Hepatocyte (in vitro differentiated cells): ENCODE results near the gene ZDHHC1. TPM values are rescaled to one million over a fixed set of nuclear protein-coding genes. Genes with fewer than 3 reads are reported as not detected.

Experiments
- DNase-seq: peaks from one replicate; pipeline ENCODE4 v3.0.0-alpha.2; 2016; ENCODE audit warnings: low spot score
- H2AFZ ChIP-seq: fragments of 200-600 bp; sonication (generic); 2 replicates; pipeline ENCODE4 v1.6.0; 2016; ENCODE audit warnings: antibody characterized with exemption, mild to moderate bottlenecking
- H3K27ac ChIP-seq: fragments of 200-600 bp; sonication (generic); 2 replicates; pipeline ENCODE4 v1.5.1; 2016; ENCODE audit warnings: mild to moderate bottlenecking
- H3K27me3 ChIP-seq: fragments of 200-600 bp; sonication (generic); 2 replicates; pipeline ENCODE4 v1.6.1; 2016
- H3K36me3 ChIP-seq: fragments of 200-600 bp; sonication (generic); replicated peaks from 2 replicates; pipeline ENCODE4 v1.5.1; 2016; ENCODE audit warnings: low read depth; ENCODE audit not compliant: insufficient read depth
- H3K4me1 ChIP-seq: fragments of 200-600 bp; sonication (generic); 2 replicates; pipeline ENCODE4 v1.5.1; 2016; ENCODE audit warnings: mild to moderate bottlenecking, moderate library complexity; ENCODE audit not compliant: insufficient read depth
- H3K4me2 ChIP-seq: fragments of 200-600 bp; sonication (generic); 2 replicates; pipeline ENCODE4 v1.6.0; 2016
- H3K4me3 ChIP-seq: fragments of 200-600 bp; sonication (generic); 2 replicates; pipeline ENCODE4 v1.5.1; 2016; ENCODE audit warnings: mild to moderate bottlenecking
- H3K79me2 ChIP-seq: fragments of 200-600 bp; sonication (generic); 2 replicates; pipeline ENCODE4 v1.6.0; 2017; ENCODE audit warnings: mild to moderate bottlenecking
- H3K9me2 ChIP-seq: fragments of 200-600 bp; sonication (generic); replicated peaks from 2 replicates; pipeline ENCODE4 v1.6.0; 2017; ENCODE audit warnings: mild to moderate bottlenecking; ENCODE audit not compliant: insufficient read depth
- H3K9me3 ChIP-seq: fragments of 200-600 bp; sonication (generic); 2 replicates; pipeline ENCODE4 v1.5.1; 2016; ENCODE audit warnings: low read depth, mild to moderate bottlenecking
- H4K20me1 ChIP-seq: fragments of 200-600 bp; sonication (generic); 2 replicates; pipeline ENCODE4 v1.6.0; 2016; ENCODE audit warnings: mild to moderate bottlenecking; ENCODE audit not compliant: insufficient read depth, poor library complexity, severe bottlenecking
- EZH2 ChIP-seq: fragments of 200-600 bp; sonication (generic); IDR thresholded peaks from 2 replicates; pipeline ENCODE4 v1.6.1; 2016; ENCODE audit warnings: antibody characterized with exemption, mild to moderate bottlenecking, borderline replicate concordance
- EZH2phosphoT487 ChIP-seq: fragments of 200-600 bp; sonication (generic); IDR thresholded peaks from one replicate; pipeline ENCODE4 v1.6.1; 2018; ENCODE audit warnings: antibody characterized with exemption, mild to moderate bottlenecking, low read depth, moderate library complexity; ENCODE audit not compliant: unreplicated experiment, severe bottlenecking
- WGBS: methylation state at CpG from one replicate; pipeline ENCODE4 v1.1.6; 2016; ENCODE audit warnings: low lambda C conversion rate; ENCODE audit errors: missing lambda C conversion rate; 5-methylcytosine and 5-hydroxymethylcytosine counted together
- polyA plus RNA-seq: library from polyadenylated mRNA; unstranded; fragments of >200 nt; fragmentation: Nextera tagmentation; extraction: Ambion mirVana; gene quantifications from 2 replicates; pipeline ENCODE4 v1.2.1, GENCODE V29; 2016
- total RNA-seq: library from RNA; depleted of rRNA; stranded (reverse); fragments of >200 nt; gene quantifications from 2 replicates; pipeline ENCODE4 v1.2.3, GENCODE V29; 2014
- TF ChIP-seq, protein P1 (sequence below): fragments of 200-600 bp; sonication (generic); IDR thresholded peaks from 2 replicates; pipeline ENCODE4 v1.5.1; 2016; ENCODE audit warnings: antibody characterized with exemption, mild to moderate bottlenecking; ENCODE audit not compliant: poor library complexity

The ZDHHC1 gene
- total and polyA plus RNA-seq, 2 experiments from 2014 or later: 5.9 to 10.6 TPM

DNA sequence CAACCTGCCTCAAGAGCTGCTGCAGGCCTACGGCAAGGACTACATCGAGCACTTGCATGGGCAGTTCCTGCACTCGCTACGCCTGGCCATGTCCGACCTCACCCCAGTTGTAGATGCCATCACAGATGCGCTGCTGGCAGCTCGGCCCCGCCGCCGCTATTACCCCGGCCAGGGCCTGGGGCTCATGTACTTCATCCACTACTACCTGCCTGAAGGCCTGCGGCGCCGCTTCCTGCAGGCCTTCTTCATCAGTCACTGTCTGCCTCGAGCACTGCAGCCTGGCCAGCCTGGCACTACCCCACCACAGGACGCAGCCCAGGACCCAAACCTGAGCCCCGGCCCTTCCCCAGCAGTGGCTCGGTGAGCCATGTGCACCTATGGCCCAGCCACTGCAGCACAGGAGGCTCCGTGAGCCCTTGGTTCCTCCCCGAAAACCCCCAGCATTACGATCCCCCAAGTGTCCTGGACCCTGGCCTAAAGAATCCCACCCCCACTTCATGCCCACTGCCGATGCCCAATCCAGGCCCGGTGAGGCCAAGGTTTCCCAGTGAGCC lies 20.4 kb upstream of the ZDHHC1 start:
- TF ChIP-seq, protein P1, sequence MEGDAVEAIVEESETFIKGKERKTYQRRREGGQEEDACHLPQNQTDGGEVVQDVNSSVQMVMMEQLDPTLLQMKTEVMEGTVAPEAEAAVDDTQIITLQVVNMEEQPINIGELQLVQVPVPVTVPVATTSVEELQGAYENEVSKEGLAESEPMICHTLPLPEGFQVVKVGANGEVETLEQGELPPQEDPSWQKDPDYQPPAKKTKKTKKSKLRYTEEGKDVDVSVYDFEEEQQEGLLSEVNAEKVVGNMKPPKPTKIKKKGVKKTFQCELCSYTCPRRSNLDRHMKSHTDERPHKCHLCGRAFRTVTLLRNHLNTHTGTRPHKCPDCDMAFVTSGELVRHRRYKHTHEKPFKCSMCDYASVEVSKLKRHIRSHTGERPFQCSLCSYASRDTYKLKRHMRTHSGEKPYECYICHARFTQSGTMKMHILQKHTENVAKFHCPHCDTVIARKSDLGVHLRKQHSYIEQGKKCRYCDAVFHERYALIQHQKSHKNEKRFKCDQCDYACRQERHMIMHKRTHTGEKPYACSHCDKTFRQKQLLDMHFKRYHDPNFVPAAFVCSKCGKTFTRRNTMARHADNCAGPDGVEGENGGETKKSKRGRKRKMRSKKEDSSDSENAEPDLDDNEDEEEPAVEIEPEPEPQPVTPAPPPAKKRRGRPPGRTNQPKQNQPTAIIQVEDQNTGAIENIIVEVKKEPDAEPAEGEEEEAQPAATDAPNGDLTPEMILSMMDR: no peak
- TF ChIP-seq EZH2: no peak
- TF ChIP-seq EZH2phosphoT487: no peak
- WGBS: 99% methylated on average over 23 of the region's 23 CpGs
- Histone ChIP-seq H3K79me2 (no peaks in the 10 kb centered on the region), H3K27me3 (peaks cover 3% of the 10 kb centered on the region), H3K4me2 (no peak overlapping the region), H2AFZ (no peak overlapping the region), H3K9me3 (no peaks in the 10 kb centered on the region), H3K9me2 (no peaks in the 10 kb centered on the region), H3K36me3 (no peaks in the 10 kb centered on the region), H3K4me1 (peaks cover 2% of the 10 kb centered on the region), H3K4me3 (no peak overlapping the region), H3K27ac (no peak overlapping the region), H4K20me1 (no peaks in the 10 kb centered on the region)
- DNase-seq: no peak

DNA sequence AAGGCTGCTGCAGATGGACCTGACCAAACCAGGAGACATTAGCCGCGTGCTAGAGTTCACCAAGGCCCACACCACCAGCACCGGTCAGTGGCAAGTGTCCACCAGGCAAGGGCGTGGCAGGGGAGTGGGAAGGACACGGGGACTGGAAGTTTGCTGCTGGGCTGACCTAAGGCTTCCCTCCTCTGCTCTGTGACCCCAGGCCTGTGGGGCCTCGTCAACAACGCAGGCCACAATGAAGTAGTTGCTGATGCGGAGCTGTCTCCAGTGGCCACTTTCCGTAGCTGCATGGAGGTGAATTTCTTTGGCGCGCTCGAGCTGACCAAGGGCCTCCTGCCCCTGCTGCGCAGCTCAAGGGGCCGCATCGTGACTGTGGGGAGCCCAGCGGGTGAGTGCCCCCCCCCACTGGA lies 19.5 kb upstream of the ZDHHC1 start:
- Histone ChIP-seq H4K20me1 (no peaks in the 10 kb centered on the region), H3K36me3 (no peaks in the 10 kb centered on the region), H3K27ac (no peak overlapping the region), H3K4me1 (peaks cover 6% of the 10 kb centered on the region), H3K9me3 (no peaks in the 10 kb centered on the region), H2AFZ (no peak overlapping the region), H3K9me2 (no peaks in the 10 kb centered on the region), H3K79me2 (no peaks in the 10 kb centered on the region), H3K4me2 (no peak overlapping the region), H3K27me3 (peaks cover 4% of the 10 kb centered on the region), H3K4me3 (no peak overlapping the region)
- WGBS: 98% methylated on average over 16 of the region's 16 CpGs
- DNase-seq: no peak
- TF ChIP-seq, protein P1: no peak
- TF ChIP-seq EZH2phosphoT487: no peak
- no peak for TF ChIP-seq EZH2

DNA sequence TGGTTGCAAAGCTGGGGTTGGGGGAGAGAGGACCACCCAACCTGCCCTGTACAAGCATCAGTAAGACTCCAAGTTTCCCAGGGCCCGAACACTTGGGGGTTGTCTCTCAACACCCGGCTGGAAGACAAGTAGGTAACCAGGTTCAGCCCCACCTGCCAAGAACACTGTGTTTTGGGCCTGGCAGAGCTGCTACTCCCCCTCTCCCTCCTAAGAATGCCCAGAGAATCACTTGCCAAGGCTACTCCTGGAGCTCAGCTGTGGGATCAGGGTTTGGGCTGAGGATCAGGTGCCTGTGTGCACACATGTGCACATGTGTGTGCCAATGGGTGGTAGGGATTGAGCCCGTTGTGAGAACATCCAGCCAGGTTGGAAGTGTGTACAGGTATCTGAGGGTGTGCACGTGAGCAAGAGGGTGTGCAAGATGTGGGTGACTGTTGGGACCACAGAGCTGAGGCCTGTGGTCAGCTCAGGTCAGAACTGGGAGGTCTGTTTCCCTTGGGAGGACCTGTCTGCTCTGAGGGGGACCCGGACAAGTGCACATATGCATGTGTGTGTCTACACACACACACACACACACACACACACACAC lies 16.9 kb upstream of the ZDHHC1 start:
- no peak for DNase-seq
- H3K4me3 ChIP-seq: no peak overlapping the region
- no peak for TF ChIP-seq EZH2phosphoT487
- no peak for TF ChIP-seq EZH2
- TF ChIP-seq, protein P1: no peak
- peaks cover 24% of the 10 kb centered on the region for H3K27me3 ChIP-seq
- H3K4me2 ChIP-seq: no peak overlapping the region
- H4K20me1 ChIP-seq: no peaks in the 10 kb centered on the region
- WGBS: 97% methylated on average over 5 of the region's 5 CpGs
- no peak overlapping the region for H3K27ac ChIP-seq
- no peaks in the 10 kb centered on the region for H3K9me2 ChIP-seq
- no peaks in the 10 kb centered on the region for H3K36me3 ChIP-seq
- no peaks in the 10 kb centered on the region for H3K79me2 ChIP-seq
- peaks cover 13% of the 10 kb centered on the region for H3K4me1 ChIP-seq
- H2AFZ ChIP-seq: no peak overlapping the region
- no peaks in the 10 kb centered on the region for H3K9me3 ChIP-seq
